ENCODE measurements around the gene HECTD4. TPM values are rescaled to one million over a fixed set of nuclear protein-coding genes. Genes with fewer than 3 reads are reported as not detected.

The HECTD4 gene
- total and polyA plus RNA-seq, 2 of the 4 experiments (the other 2 are of a cell fraction) = 12.9 to 13.0 TPM

- Histone ChIP-seq H3K27ac (ENCODE audit: insufficient read depth, low read length) (no peak overlapping the region), H3K9ac (ENCODE audit: low read depth, low read length) (no peak overlapping the region), H4K91ac (ENCODE audit: insufficient read depth, low read depth, low read length) (no peak overlapping the region), H3K36me3 (ENCODE audit: control insufficient read depth, insufficient read depth, low read length) (peaks cover 6% of the 10 kb centered on the region; the same call in 1 of the 2 replicates), H3K9me3 (ENCODE audit: control insufficient read depth, insufficient read depth, low read length) (no peaks in the 10 kb centered on the region), H2AFZ (replicated peaks; ENCODE audit: low read length, poor library complexity) (no peak overlapping the region), H3K18ac (ENCODE audit: low read depth, low read length) (no peak overlapping the region), H2AK5ac (ENCODE audit: low read depth, low read length) (no peak overlapping the region), H3K79me1 (ENCODE audit: low read depth in 1 of 2, low read length in 2 of 2) (peaks cover 16 to 64% of the 10 kb centered on the region in 2 experiments), H4K8ac (ENCODE audit: low read depth in 2 of 2, low read length in 2 of 2) (no peak overlapping the region), H2BK120ac (ENCODE audit: low read depth, low read length) (no peak overlapping the region), H2BK5ac (ENCODE audit: low read depth, low read length, poor library complexity, severe bottlenecking) (no peak overlapping the region), H4K5ac (ENCODE audit: low read depth, low read length) (no peak overlapping the region), H4K20me1 (ENCODE audit: insufficient read depth, low read length) (peaks cover 65% of the 10 kb centered on the region), H3K9me1 (ENCODE audit: insufficient read depth, low read length) (peaks cover 12% of the 10 kb centered on the region; the same call in 1 of the 2 replicates), H3K23ac (ENCODE audit: low read depth, low read length) (no peak overlapping the region), H2AK9ac (replicated peaks; ENCODE audit: low read depth, low read length, poor library complexity) (no peak overlapping the region), H2BK15ac (ENCODE audit: low read depth, low read length) (no peak overlapping the region), H3K14ac (replicated peaks; ENCODE audit: low read depth, low read length) (no peak overlapping the region), H3K56ac (ENCODE audit: extremely low read depth, insufficient read depth, low read length) (no peak overlapping the region), H3K27me3 (ENCODE audit: control insufficient read depth, insufficient read depth, low read length) (no peaks in the 10 kb centered on the region), H3K4me1 (ENCODE audit: control insufficient read depth, insufficient read depth, low read length) (no peaks in the 10 kb centered on the region), H3K4ac (ENCODE audit: low read depth, low read length) (no peak overlapping the region), H3K4me2 (ENCODE audit: low read depth, low read length) (no peak overlapping the region), H2BK20ac (ENCODE audit: low read depth, low read length) (no peak overlapping the region), H3K4me3 (ENCODE audit: insufficient read depth, low read depth, low read length) (no peak overlapping the region)
- no TSS peak for BruUV-seq (replicated peaks)
- intact Hi-C loops (cut with micrococcal nuclease) (no loop called here), dilution Hi-C loops (cut with HindIII; ENCODE audit: low sequenced_read_pairs, unreplicated experiment) (no loop called here), in situ Hi-C loops (cut with MboI; ENCODE audit: low sequenced_read_pairs) (no loop called here)
- no peak for TF ChIP-seq FOS (IDR thresholded peaks at IDR 0.05; ENCODE audit: low read depth, low read length)
- no peak for TF ChIP-seq MAZ (IDR thresholded peaks at IDR 0.05; ENCODE audit: borderline replicate concordance, low read depth, low read length)
- no peak for TF ChIP-seq MXI1 (IDR thresholded peaks at IDR 0.05; ENCODE audit: borderline replicate concordance, low read depth, low read length)
- no peak for TF ChIP-seq POLR2A (IDR thresholded peaks at IDR 0.05; ENCODE audit: low read depth, low read length)
- no peak for TF ChIP-seq CEBPB (IDR thresholded peaks at IDR 0.05; ENCODE audit: low read depth, low read length)
- no peak for TF ChIP-seq CTCF (conservative IDR thresholded peaks at IDR 0.05; ENCODE audit: low read depth, low read length)
- TF ChIP-seq BHLHE40 (IDR thresholded peaks at IDR 0.05; ENCODE audit: low read depth, low read length) = no peak
- no peak for TF ChIP-seq RCOR1 (IDR thresholded peaks at IDR 0.05; ENCODE audit: insufficient replicate concordance, low read length)
- TF ChIP-seq USF2 (IDR thresholded peaks at IDR 0.05; ENCODE audit: low read depth, low read length) = no peak
- TF ChIP-seq RFX5 (IDR thresholded peaks at IDR 0.05; ENCODE audit: low read depth, low read length) = no peak
- TF ChIP-seq MAFK (IDR thresholded peaks at IDR 0.05; ENCODE audit: low read depth, low read length) = no peak
- no peak for TF ChIP-seq SMC3 (IDR thresholded peaks at IDR 0.05; ENCODE audit: low read depth, low read length)
- no peak for TF ChIP-seq ELK1 (IDR thresholded peaks at IDR 0.05; ENCODE audit: borderline replicate concordance, low read depth, low read length)
- no CpG with 5 or more reads among the region's 3 CpGs for WGBS, 2 experiments (ENCODE audit: extremely low coverage in 2 of 2, insufficient read length in 1 of 2)
- CTCF ChIA-PET = interaction anchor here (0.6 kb wide), 1 partner anchor 9 kb away, joined by 3 read pairs; no protein-coding TSS in a partner anchor
- DNase-seq (no peak), ATAC-seq (ENCODE audit: low read depth) (no peak)
- POLR2A ChIA-PET (ENCODE audit: unreplicated experiment) = no interaction called here
Measured at GRCh38 chr12:112431965-112432364, 49.7 kb upstream of the HECTD4 start.

Measured in IMR-90 (cell line).